Natural killer cell (primary cell): Measurements from ENCODE around the gene ASB3. TPM values are rescaled to one million over a fixed set of nuclear protein-coding genes. Genes with fewer than 3 reads are reported as not detected.
"Not testable (repeated sequence)": the region's sequence is repeated elsewhere in the genome, so short reads cannot be mapped to it uniquely, and the experiment has no call there.

Experiments used
- ATAC-seq, 3 donors: fragments of 150-1000 bp in 2 of 3; fragments of 200-7000 bp in 1 of 3; cut with Tn5 transposase; 1 replicate in 1 of 3; 2 replicates in 2 of 3; pipeline ENCODE4 v1.10.0; 2021; ENCODE audit warnings: mild to moderate bottlenecking in 2 of 3, moderate library complexity in 2 of 3
- DNase-seq, 2 donors: peaks; one replicate each; pipeline versions ENCODE4 v3.0.0 to v3.0.0-alpha.2; 2013 to 2021; ENCODE audit warnings: mixed read lengths in 1 of 2
- H3K27ac ChIP-seq: one replicate; pipeline ENCODE4 v1.5.1; 2013; ENCODE audit warnings: mild to moderate bottlenecking, low read length
- H3K27me3 ChIP-seq: one replicate; pipeline ENCODE4 v1.6.1; 2013; ENCODE audit warnings: low read length; ENCODE audit not compliant: control insufficient read depth, insufficient read depth
- H3K36me3 ChIP-seq: one replicate; pipeline ENCODE4 v1.6.1; 2013; ENCODE audit warnings: low read length; ENCODE audit not compliant: control insufficient read depth, insufficient read depth
- H3K4me1 ChIP-seq: one replicate; pipeline ENCODE4 v1.6.1; 2013; ENCODE audit warnings: low read length; ENCODE audit not compliant: control insufficient read depth, insufficient read depth
- H3K4me3 ChIP-seq: one replicate; pipeline ENCODE4 v1.5.1; 2013; ENCODE audit warnings: low read length
- H3K9me3 ChIP-seq: one replicate; pipeline ENCODE4 v1.6.1; 2013; ENCODE audit warnings: low read length; ENCODE audit not compliant: control insufficient read depth, insufficient read depth
- H3K27ac Mint-ChIP-seq, 2 donors: one replicate each; pipeline ENCODE4 v1.8.0; 2022; ENCODE audit warnings: mild to moderate bottlenecking in 2 of 2, mixed read lengths in 2 of 2, moderate library complexity in 1 of 2
- H3K27me3 Mint-ChIP-seq, 2 donors: one replicate each; pipeline ENCODE4 v1.8.0; 2022; ENCODE audit warnings: low read depth in 2 of 2, mixed read lengths in 2 of 2
- H3K36me3 Mint-ChIP-seq: one replicate; pipeline ENCODE4 v1.8.0; 2022; ENCODE audit warnings: mixed read lengths
- H3K4me1 Mint-ChIP-seq, 2 donors: one replicate each; pipeline ENCODE4 v1.8.0; 2022; ENCODE audit warnings: mixed read lengths in 2 of 2
- H3K4me3 Mint-ChIP-seq: one replicate; pipeline ENCODE4 v1.8.0; 2022; ENCODE audit warnings: mild to moderate bottlenecking, moderate library complexity, mixed read lengths
- H3K9me3 Mint-ChIP-seq, 2 donors: one replicate each; pipeline ENCODE4 v1.8.0; 2022; ENCODE audit warnings: mixed read lengths in 2 of 2
- CTCF ChIP-seq: fragments of 200-600 bp; IDR thresholded peaks from one replicate; pipeline ENCODE4 v1.8.0; 2022; ENCODE audit warnings: antibody characterized with exemption
- WGBS: methylation state at CpG from one replicate; pipeline ENCODE4 v1.1.7; 2013; ENCODE audit warnings: missing lambda C conversion rate; ENCODE audit not compliant: insufficient coverage; 5-methylcytosine and 5-hydroxymethylcytosine counted together
- intact Hi-C: fragments of 100-400 bp; cut with micrococcal nuclease; formaldehyde crosslinking; loops from one replicate; pipeline ENCODE4 v1.14.2; 2022
- total RNA-seq, 4 donors: library from RNA; stranded (reverse); fragments of 120-200 nt in 1 of 4; gene quantifications; one replicate each; pipeline versions ENCODE4 v1.2.3 to v1.2.4, GENCODE V29; 2013 to 2022

ASB3 gene
- total RNA-seq: 10 to 100 TPM; 27.9 to 37.0 (median 29.6) TPM
- 38.8 TPM for total RNA-seq (2013)

GRCh38 chr2:53786705-53787613 lies at the start of gene ASB3, which contains the start of gene ERLEC1:
ASB3 (minus strand) TSS chr2:53786953; CDS start chr2:53765572, 21,381 bp downstream.
ERLEC1 (plus strand) TSS chr2:53787044; CDS start chr2:53787211, 167 bp downstream.
- Histone ChIP-seq H3K36me3 (peaks cover 4% of the 10 kb centered on the region), H3K4me1 (peaks cover 12% of the 10 kb centered on the region), H3K9me3 (no peaks in the 10 kb centered on the region), H3K4me3 (peak within 1 kb of the TSS; percentile 85), H3K27me3 (no peaks in the 10 kb centered on the region), H3K27ac (peak within 1 kb of the TSS; percentile 82)
- Mint-ChIP-seq H3K27ac (peak within 1 kb of the TSS; percentile 94 to 96), H3K4me3 (peak within 1 kb of the TSS; percentile 95), H3K9me3 (no peaks in the 10 kb centered on the region), H3K27me3 (no peaks in the 10 kb centered on the region), H3K4me1 (peaks cover 42 to 45% of the 10 kb centered on the region in 2 donors), H3K36me3 (no peaks in the 10 kb centered on the region)
- DNase-seq (peak; percentile 86 to 93), ATAC-seq (peak; percentile 88 to 96 (median 94))
- TF ChIP-seq CTCF: no peak
- intact Hi-C loops: loop anchor here (1.0 to 5.0 kb wide), 2 partner anchors 20 to 1830 kb away; partner anchors contain the start of genes CHAC2 and PPP4R3B
- WGBS: under 1% methylated on average over 74 of the region's 77 CpGs

GRCh38 chr2:53829980-53830290 lies 43.2 kb upstream of the ASB3 start:
- intact Hi-C loops, H3K4me1 ChIP-seq, H3K36me3 ChIP-seq, H3K9me3 Mint-ChIP-seq, H3K9me3 ChIP-seq, DNase-seq, H3K27ac ChIP-seq, ATAC-seq, H3K4me1 Mint-ChIP-seq, H3K4me3 ChIP-seq, H3K36me3 Mint-ChIP-seq, H3K27me3 Mint-ChIP-seq, H3K27me3 ChIP-seq, H3K27ac Mint-ChIP-seq, H3K4me3 Mint-ChIP-seq: not testable (repeated sequence)
- WGBS: 98% methylated on average over 4 of the region's 4 CpGs

GRCh38 chr2:53829273-53829979 lies 42.7 kb upstream of the ASB3 start:
- no peaks in the 10 kb centered on the region for H3K4me1 ChIP-seq
- peaks cover 0 to 3% of the 10 kb centered on the region in 2 donors for H3K9me3 Mint-ChIP-seq
- no peak for DNase-seq
- H3K36me3 ChIP-seq: peaks cover 2% of the 10 kb centered on the region
- H3K9me3 ChIP-seq: no peaks in the 10 kb centered on the region
- TF ChIP-seq CTCF: no peak
- intact Hi-C loops: no loop called here
- H3K4me3 Mint-ChIP-seq: no peak overlapping the region
- H3K36me3 Mint-ChIP-seq: no peaks in the 10 kb centered on the region
- ATAC-seq: no peak
- H3K27ac Mint-ChIP-seq: no peak overlapping the region
- no peaks in the 10 kb centered on the region for H3K27me3 ChIP-seq
- WGBS: 91% methylated on average over 11 of the region's 11 CpGs
- no peaks in the 10 kb centered on the region for H3K27me3 Mint-ChIP-seq
- no peak overlapping the region for H3K4me3 ChIP-seq
- no peaks in the 10 kb centered on the region for H3K4me1 Mint-ChIP-seq
- no peak overlapping the region for H3K27ac ChIP-seq

- DNase-seq (no peak), ATAC-seq (no peak)
- no peaks in the 10 kb centered on the region for H3K4me1 ChIP-seq
- H3K4me3 Mint-ChIP-seq: no peak overlapping the region
- no peaks in the 10 kb centered on the region for H3K9me3 ChIP-seq
- H3K4me3 ChIP-seq: no peak overlapping the region
- TF ChIP-seq CTCF: no peak
- no peaks in the 10 kb centered on the region for H3K36me3 Mint-ChIP-seq
- peaks cover 0 to 3% of the 10 kb centered on the region in 2 donors for H3K9me3 Mint-ChIP-seq
- no peaks in the 10 kb centered on the region for H3K4me1 Mint-ChIP-seq
- peaks cover 2% of the 10 kb centered on the region for H3K36me3 ChIP-seq
- intact Hi-C loops: no loop called here
- H3K27me3 ChIP-seq: no peaks in the 10 kb centered on the region
- 100% methylated on average over 1 of the region's 4 CpGs for WGBS
- H3K27me3 Mint-ChIP-seq: no peaks in the 10 kb centered on the region
- H3K27ac Mint-ChIP-seq: no peak overlapping the region
- H3K27ac ChIP-seq: no peak overlapping the region
Observed at GRCh38 chr2:53828331-53828730, 41.6 kb upstream of the ASB3 start.
